ENCODE results near the gene WWTR1. TPM values are rescaled to one million over a fixed set of nuclear protein-coding genes. Genes with fewer than 3 reads are reported as not detected.

WWTR1 gene
- total and polyA plus RNA-seq, 2 of the 8 experiments (the other 6 are each of a cell fraction or from before 2014, with no cell fraction given): 15.7 to 18.6 TPM

GRCh38 chr3:149486726-149487125 is 171.1 kb downstream of the WWTR1 start:
- no peak overlapping the region for H3K18ac ChIP-seq (ENCODE audit: extremely low read depth, low read length)
- no peak for DNase-seq (ENCODE audit: low read depth in 1 of 2, low spot score in 2 of 2)
- no peaks in the 10 kb centered on the region for H3K27me3 ChIP-seq (replicated peaks in 1 of 4; ENCODE audit: control insufficient read depth in 3 of 4, extremely low read depth in 1 of 4, insufficient read depth in 3 of 4, low read length in 3 of 4)
- ChIA-PET CTCF (ENCODE audit: partially characterized antibody) (interaction anchor here (0.6 to 11.3 kb wide), 26 partner anchors 8 to 590 kb away, joined by 3 to 107 read pairs (median 3); partner anchors contain the start of gene TM4SF4), POLR2A (ENCODE audit: partially characterized antibody) (no interaction called here)
- no peak overlapping the region for H2AFZ ChIP-seq (ENCODE audit: low read length)
- no peak overlapping the region for H3K23ac ChIP-seq (ENCODE audit: insufficient read length)
- H3K4me1 ChIP-seq (replicated peaks in 1 of 4; ENCODE audit: control insufficient read depth in 3 of 4, insufficient read depth in 4 of 4, low read length in 3 of 4): no peaks in the 10 kb centered on the region
- no peak overlapping the region for H2BK12ac ChIP-seq (ENCODE audit: low read depth, low read length)
- no peak for FAIRE-seq
- no peaks in the 10 kb centered on the region for H3K9me3 ChIP-seq (ENCODE audit: insufficient read depth in 2 of 2, low read depth in 1 of 2, low read length in 1 of 2)
- no peak overlapping the region for H2AK5ac ChIP-seq (ENCODE audit: low read depth, low read length)
- no peak overlapping the region for H2BK20ac ChIP-seq (ENCODE audit: low read length)
- H4K91ac ChIP-seq (replicated peaks; ENCODE audit: insufficient read length, low read length): no peak overlapping the region
- no peak overlapping the region for H3K4me2 ChIP-seq (ENCODE audit: insufficient read depth in 1 of 2, low read depth in 2 of 2, low read length in 2 of 2)
- H3K14ac ChIP-seq (ENCODE audit: insufficient read length): no peak overlapping the region
- no peaks in the 10 kb centered on the region for H3K79me2 ChIP-seq (ENCODE audit: control insufficient read depth in 1 of 2, insufficient read depth in 2 of 2, low read length in 2 of 2)
- H3K23me2 ChIP-seq (ENCODE audit: low read depth, low read length): no peaks in the 10 kb centered on the region
- H4K20me1 ChIP-seq (replicated peaks in 1 of 2; ENCODE audit: control insufficient read depth in 1 of 2, insufficient read depth in 2 of 2, low read length in 2 of 2): no peaks in the 10 kb centered on the region
- H2BK120ac ChIP-seq (replicated peaks; ENCODE audit: low read depth, low read length): no peak overlapping the region
- no peak for TF ChIP-seq E2F6 (IDR thresholded peaks at IDR 0.05)
- no peak for TF ChIP-seq RNF2 (IDR thresholded peaks at IDR 0.05; ENCODE audit: borderline replicate concordance, low read depth, low read length, missing control alignments, poor library complexity, severe bottlenecking)
- TF ChIP-seq ZNF274 (IDR thresholded peaks at IDR 0.05; ENCODE audit: borderline replicate concordance, extremely low read depth, low read length): no peak
- TF ChIP-seq ASH2L (IDR thresholded peaks at IDR 0.05; ENCODE audit: low read length): no peak
- no peak for TF ChIP-seq FOSL1 (IDR thresholded peaks at IDR 0.05; ENCODE audit: insufficient read depth, low read depth, low read length)
- TF ChIP-seq CHD2 (IDR thresholded peaks at IDR 0.05; ENCODE audit: low read length): no peak
- no peak for TF ChIP-seq HDAC2 (IDR thresholded peaks at IDR 0.05; ENCODE audit: borderline replicate concordance in 1 of 2, low read depth in 2 of 2, low read length in 2 of 2)
- TF ChIP-seq RBBP5 (IDR thresholded peaks at IDR 0.05; ENCODE audit: borderline replicate concordance, low read depth, low read length): no peak
- no peak for TF ChIP-seq KDM5A (IDR thresholded peaks at IDR 0.05; ENCODE audit: low read length)
- no peak for TF ChIP-seq TAF1 (IDR thresholded peaks at IDR 0.05; ENCODE audit: low read depth, low read length)
- TF ChIP-seq SP4 (IDR thresholded peaks at IDR 0.05; ENCODE audit: low read length): no peak
- TF ChIP-seq BCL11A (IDR thresholded peaks at IDR 0.05; ENCODE audit: low read depth in 2 of 2, low read length in 2 of 2): no peak
- TF ChIP-seq SAP30 (IDR thresholded peaks at IDR 0.05; ENCODE audit: insufficient read depth, insufficient replicate concordance, low read length): no peak
- no peak for TF ChIP-seq MAFK (IDR thresholded peaks at IDR 0.05; ENCODE audit: low read depth, low read length)
- H3K36me3 ChIP-seq (ENCODE audit: control insufficient read depth in 2 of 4, insufficient read depth in 4 of 4, low read length in 3 of 4): no peaks in the 10 kb centered on the region
- no peaks in the 10 kb centered on the region for H3K79me1 ChIP-seq (ENCODE audit: low read depth, low read length)
- 93 to 100% methylated on average over 1 to 5 of the region's 5 CpGs for WGBS, 2 experiments (ENCODE audit: extremely low coverage in 1 of 2, insufficient coverage in 1 of 2, insufficient read length in 1 of 2, insufficient replicate concordance in 2 of 2, low coverage in 1 of 2, low lambda C conversion rate in 2 of 2, missing lambda C conversion rate in 1 of 2)
- H3K9ac ChIP-seq (replicated peaks in 1 of 4; ENCODE audit: extremely low read depth in 1 of 4, low read depth in 3 of 4, low read length in 3 of 4): no peak overlapping the region
- H3K4me3 ChIP-seq (ENCODE audit: extremely low read depth in 1 of 4, insufficient read depth in 2 of 4, low read depth in 3 of 4, low read length in 4 of 4): no peak overlapping the region
- H3K56ac ChIP-seq (replicated peaks; ENCODE audit: insufficient read length, low read depth, low read length): no peak overlapping the region
- no peak overlapping the region for H3K27ac ChIP-seq (ENCODE audit: low read depth, low read length)
- H3K4ac ChIP-seq (replicated peaks; ENCODE audit: insufficient read length, low read depth, low read length): no peak overlapping the region
- H4K8ac ChIP-seq (ENCODE audit: extremely low read depth, insufficient read depth, low read length): no peak overlapping the region
- H4K5ac ChIP-seq (ENCODE audit: insufficient read length, low read depth, low read length): no peak overlapping the region
- H2BK15ac ChIP-seq (ENCODE audit: low read length): no peak overlapping the region
- no peak overlapping the region for H2BK5ac ChIP-seq (ENCODE audit: low read depth, low read length)
